ENCODE data around the gene LRFN2. TPM values are rescaled to one million over a fixed set of nuclear protein-coding genes. Genes with fewer than 3 reads are reported as not detected.
A peak's percentile ranks its signal among the peaks of the same experiment; 100 is the strongest.

LRFN2 gene
- total and polyA plus RNA-seq, 11 donors, result not detected

DNA sequence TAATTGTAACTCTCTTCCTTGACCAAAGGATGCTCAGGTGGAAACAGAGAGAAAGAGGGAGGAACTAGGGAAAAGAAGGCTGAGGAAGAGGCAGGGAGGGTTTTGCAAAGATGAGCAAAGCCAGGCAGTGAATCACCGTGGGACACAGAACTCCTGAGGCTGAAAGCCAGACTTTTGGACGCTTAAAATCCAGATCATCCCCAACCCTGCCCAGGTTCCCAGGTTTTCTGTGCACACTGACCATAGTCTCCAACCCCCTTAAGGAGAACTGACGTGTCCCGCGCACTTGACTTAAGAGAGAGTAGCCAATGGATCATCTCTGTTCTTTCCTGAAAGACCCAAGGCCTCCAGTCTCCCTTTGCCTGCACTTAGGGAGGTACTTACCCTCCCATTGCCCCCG lies 75.3 kb downstream of the LRFN2 start:
- ATAC-seq (no peak), DNase-seq (peak in 1 of 5 donors; percentile 7)
- no peak overlapping the region for H3K4me3 ChIP-seq
- intact Hi-C loops (cut with DNase I), result no loop called here
- H3K9me3 ChIP-seq, result no peaks in the 10 kb centered on the region
- WGBS, 4 donors, result 81 to 89% (median 85%) methylated on average over 6 of the region's 6 CpGs
- H3K36me3 ChIP-seq, result no peaks in the 10 kb centered on the region
- H3K27me3 ChIP-seq, result peaks cover 0 to 3% (median 0%) of the 10 kb centered on the region in 9 donors
- H3K4me1 ChIP-seq, result peaks cover 0 to 6% (median 0%) of the 10 kb centered on the region in 12 donors
- no peak for TF ChIP-seq POLR2A (IDR thresholded peaks at IDR 0.05)
- TF ChIP-seq, protein P1, sequence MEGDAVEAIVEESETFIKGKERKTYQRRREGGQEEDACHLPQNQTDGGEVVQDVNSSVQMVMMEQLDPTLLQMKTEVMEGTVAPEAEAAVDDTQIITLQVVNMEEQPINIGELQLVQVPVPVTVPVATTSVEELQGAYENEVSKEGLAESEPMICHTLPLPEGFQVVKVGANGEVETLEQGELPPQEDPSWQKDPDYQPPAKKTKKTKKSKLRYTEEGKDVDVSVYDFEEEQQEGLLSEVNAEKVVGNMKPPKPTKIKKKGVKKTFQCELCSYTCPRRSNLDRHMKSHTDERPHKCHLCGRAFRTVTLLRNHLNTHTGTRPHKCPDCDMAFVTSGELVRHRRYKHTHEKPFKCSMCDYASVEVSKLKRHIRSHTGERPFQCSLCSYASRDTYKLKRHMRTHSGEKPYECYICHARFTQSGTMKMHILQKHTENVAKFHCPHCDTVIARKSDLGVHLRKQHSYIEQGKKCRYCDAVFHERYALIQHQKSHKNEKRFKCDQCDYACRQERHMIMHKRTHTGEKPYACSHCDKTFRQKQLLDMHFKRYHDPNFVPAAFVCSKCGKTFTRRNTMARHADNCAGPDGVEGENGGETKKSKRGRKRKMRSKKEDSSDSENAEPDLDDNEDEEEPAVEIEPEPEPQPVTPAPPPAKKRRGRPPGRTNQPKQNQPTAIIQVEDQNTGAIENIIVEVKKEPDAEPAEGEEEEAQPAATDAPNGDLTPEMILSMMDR (IDR thresholded peaks at IDR 0.05), result no peak
- H3K27ac ChIP-seq, result no peak overlapping the region

DNA sequence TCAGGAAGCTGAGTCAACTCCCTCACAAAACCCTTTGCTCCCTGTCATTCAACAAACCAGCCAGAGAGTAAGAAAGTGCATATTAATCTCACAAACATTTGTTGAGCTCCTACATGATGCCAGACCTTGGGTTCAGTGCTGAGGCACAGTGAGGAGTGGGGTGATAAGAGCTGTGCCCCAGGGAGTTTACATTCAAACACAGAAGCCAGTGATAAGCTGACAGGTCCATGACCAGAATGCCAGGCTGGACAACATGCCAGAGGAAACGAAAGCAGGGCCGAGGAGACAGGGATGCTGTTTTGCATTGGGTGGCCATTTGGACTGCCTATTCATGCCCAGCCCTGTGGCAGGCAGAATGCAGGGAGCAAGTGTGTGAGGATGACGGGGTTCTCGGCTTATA lies 76.7 kb downstream of the LRFN2 start:
- no peak for TF ChIP-seq POLR2A (IDR thresholded peaks at IDR 0.05)
- TF ChIP-seq, protein P1 (IDR thresholded peaks at IDR 0.05), result no peak
- ATAC-seq (no peak), DNase-seq (peak in 1 of 5 donors; percentile 11)
- Histone ChIP-seq H3K27me3 (peaks cover 0 to 3% (median 0%) of the 10 kb centered on the region in 9 donors), H3K36me3 (no peaks in the 10 kb centered on the region), H3K4me1 (peaks cover 0 to 6% (median 0%) of the 10 kb centered on the region in 12 donors), H3K9me3 (no peaks in the 10 kb centered on the region), H3K27ac (no peak overlapping the region), H3K4me3 (no peak overlapping the region)
- WGBS, 4 donors, result 54 to 64% (median 57%) methylated on average over 4 of the region's 4 CpGs
- intact Hi-C loops (cut with DNase I), result no loop called here

DNA sequence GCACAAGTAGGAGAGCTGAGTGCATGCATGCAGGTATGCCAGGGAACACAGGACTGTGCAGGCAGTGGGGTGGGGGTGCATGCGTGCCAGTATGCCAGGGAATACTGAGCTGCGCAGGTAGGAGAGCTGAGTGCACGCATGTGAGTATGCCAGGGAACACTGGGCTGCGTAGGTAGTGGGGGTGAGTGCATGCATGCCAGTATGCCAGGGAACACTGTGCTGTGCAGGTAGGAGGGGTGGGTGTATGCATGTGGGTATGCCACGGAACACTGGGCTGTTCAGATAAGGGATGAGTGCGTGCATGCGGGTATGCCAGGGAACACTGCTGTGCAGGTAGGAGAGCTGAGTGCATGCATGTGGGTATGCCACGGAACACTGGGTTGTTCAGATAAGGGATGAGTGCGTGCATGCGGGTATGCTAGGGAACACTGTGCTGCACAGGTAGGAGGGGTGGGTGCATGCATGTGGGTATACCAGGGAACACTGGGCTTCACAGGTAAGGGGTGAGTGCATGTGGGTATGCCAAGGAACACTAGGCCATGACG lies 77.4 kb downstream of the LRFN2 start:
- no peak for DNase-seq
- intact Hi-C loops (cut with DNase I), result no loop called here
- H3K36me3 ChIP-seq, result no peaks in the 10 kb centered on the region
- WGBS, 4 donors, result 83 to 86% (median 86%) methylated on average over 11 of the region's 11 CpGs
- no peaks in the 10 kb centered on the region for H3K9me3 ChIP-seq
- TF ChIP-seq, protein P1 (IDR thresholded peaks at IDR 0.05), result no peak
- TF ChIP-seq POLR2A (IDR thresholded peaks at IDR 0.05), result no peak
- ATAC-seq, result peak in 1 of 4 donors; percentile 28
- H3K4me1 ChIP-seq, result peaks cover 0 to 3% (median 0%) of the 10 kb centered on the region in 12 donors
- H3K4me3 ChIP-seq, result no peak overlapping the region
- H3K27ac ChIP-seq, result no peak overlapping the region
- peaks cover 0 to 3% (median 0%) of the 10 kb centered on the region in 9 donors for H3K27me3 ChIP-seq

GRCh38 chr6:40509086-40509485 lies 78.1 kb downstream of the LRFN2 start:
- Histone ChIP-seq H3K4me1 (no peaks in the 10 kb centered on the region), H3K27me3 (peaks cover 0 to 3% (median 0%) of the 10 kb centered on the region in 9 donors), H3K9me3 (no peaks in the 10 kb centered on the region), H3K36me3 (no peaks in the 10 kb centered on the region), H3K27ac (no peak overlapping the region), H3K4me3 (no peak overlapping the region)
- intact Hi-C loops (cut with DNase I), result no loop called here
- ATAC-seq (no peak), DNase-seq (no peak)
- TF ChIP-seq, protein P1 (IDR thresholded peaks at IDR 0.05), result no peak
- no peak for TF ChIP-seq POLR2A (IDR thresholded peaks at IDR 0.05)
- 85 to 93% (median 88%) methylated on average over 1 of the region's 1 CpG for WGBS, 4 donors
